Endodermal cell (in vitro differentiated cells): ENCODE data around the gene BMPR2. TPM values are rescaled to one million over a fixed set of nuclear protein-coding genes. Genes with fewer than 3 reads are reported as not detected.

Experiments used
- DNase-seq: peaks from one replicate; pipeline ENCODE4 v3.0.0-alpha.2; 2017
- H3K27ac ChIP-seq: 2 replicates; pipeline ENCODE4 v1.5.1; 2013; ENCODE audit warnings: mild to moderate bottlenecking, low read depth, low read length, moderate library complexity
- H3K27me3 ChIP-seq: 2 replicates; pipeline ENCODE4 v1.6.1; 2013; ENCODE audit warnings: mild to moderate bottlenecking, low read length, moderate library complexity; ENCODE audit not compliant: insufficient read depth, control insufficient read depth, poor library complexity, severe bottlenecking
- H3K36me3 ChIP-seq: 2 replicates; pipeline ENCODE4 v1.7.0; 2013; ENCODE audit warnings: mild to moderate bottlenecking, low read length, moderate library complexity; ENCODE audit not compliant: control insufficient read depth, insufficient read depth
- H3K4me1 ChIP-seq: one replicate; pipeline ENCODE4 v1.7.0; 2013; ENCODE audit warnings: low read length; ENCODE audit not compliant: control insufficient read depth, insufficient read depth
- H3K4me3 ChIP-seq: 2 replicates; pipeline ENCODE4 v1.5.1; 2013; ENCODE audit warnings: mild to moderate bottlenecking, low read length, moderate library complexity
- H3K9ac ChIP-seq: 2 replicates; pipeline ENCODE4 v1.6.1; 2013; ENCODE audit warnings: mild to moderate bottlenecking, low read length, moderate library complexity; ENCODE audit not compliant: poor library complexity, severe bottlenecking; ENCODE audit errors: extremely low read depth
- H3K9me3 ChIP-seq: 2 replicates; pipeline ENCODE4 v1.6.1; 2013; ENCODE audit warnings: mild to moderate bottlenecking, low read length, moderate library complexity; ENCODE audit not compliant: control insufficient read depth
- H3K27ac Mint-ChIP-seq: 2 replicates; pipeline ENCODE4 v1.8.0; 2020; ENCODE audit warnings: mixed read lengths
- H3K27me3 Mint-ChIP-seq: 2 replicates; pipeline ENCODE4 v1.8.0; 2021; ENCODE audit warnings: mild to moderate bottlenecking, mixed read lengths; ENCODE audit not compliant: insufficient read depth
- H3K36me3 Mint-ChIP-seq: 2 replicates; pipeline ENCODE4 v1.8.0; 2020; ENCODE audit warnings: low read depth, mixed read lengths
- H3K4me1 Mint-ChIP-seq: 2 replicates; pipeline ENCODE4 v1.8.0; 2020; ENCODE audit warnings: mixed read lengths
- H3K4me3 Mint-ChIP-seq: 2 replicates; pipeline ENCODE4 v1.8.0; 2020; ENCODE audit warnings: mild to moderate bottlenecking, moderate library complexity, mixed read lengths
- H3K9me3 Mint-ChIP-seq: 2 replicates; pipeline ENCODE4 v1.8.0; 2020; ENCODE audit warnings: mild to moderate bottlenecking, mixed read lengths
- WGBS, 2 experiments: methylation state at CpG; one replicate each; pipeline versions ENCODE4 v1.1.5 to v1.1.7; 2013; ENCODE audit warnings: missing lambda C conversion rate in 2 of 2, mixed read lengths in 1 of 2; ENCODE audit not compliant: insufficient coverage in 1 of 2, insufficient read length in 1 of 2; 5-methylcytosine and 5-hydroxymethylcytosine counted together
- total RNA-seq, 2 donors: library from RNA; stranded (reverse); fragmentation: NEBNext Ultra II Directional in 1 of 2; extraction: Animal tissue kit (Norgen Biotek cat#: 25700) in 1 of 2; gene quantifications; 2 replicates in 1 of 2; 3 replicates in 1 of 2; pipeline ENCODE4 v1.2.1, GENCODE V29; 2021
- TF ChIP-seq, protein P1 (sequence below): fragments of 200-600 bp; sonication (generic); conservative IDR thresholded peaks from 2 replicates; pipeline ENCODE4 v1.5.0; 2021; ENCODE audit warnings: antibody characterized with exemption, mild to moderate bottlenecking

BMPR2 gene
- total RNA-seq, 2 donors from 2014 or later, result 42.2 to 56.3 TPM

DNA sequence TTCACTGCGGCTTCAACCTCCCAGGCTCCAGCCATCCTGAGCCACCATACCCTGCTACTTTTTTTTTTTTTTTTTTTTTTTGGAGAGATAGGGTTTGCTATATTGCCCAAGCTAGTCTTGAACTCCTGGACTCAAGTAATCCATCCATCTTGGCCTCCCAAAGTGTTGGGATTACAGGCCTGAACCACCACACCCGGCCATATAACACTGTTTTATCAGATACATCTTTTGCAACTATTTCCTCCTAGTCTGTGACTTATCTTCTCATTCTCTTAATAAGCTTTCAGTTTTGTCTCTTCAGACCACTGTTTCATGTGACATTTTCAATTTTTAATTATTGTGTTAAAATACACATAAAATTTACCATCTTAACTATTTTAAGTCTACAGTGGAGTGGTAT is 223.0 kb downstream of the BMPR2 start:
- H3K27me3 Mint-ChIP-seq, result no peaks in the 10 kb centered on the region
- TF ChIP-seq, protein P1, sequence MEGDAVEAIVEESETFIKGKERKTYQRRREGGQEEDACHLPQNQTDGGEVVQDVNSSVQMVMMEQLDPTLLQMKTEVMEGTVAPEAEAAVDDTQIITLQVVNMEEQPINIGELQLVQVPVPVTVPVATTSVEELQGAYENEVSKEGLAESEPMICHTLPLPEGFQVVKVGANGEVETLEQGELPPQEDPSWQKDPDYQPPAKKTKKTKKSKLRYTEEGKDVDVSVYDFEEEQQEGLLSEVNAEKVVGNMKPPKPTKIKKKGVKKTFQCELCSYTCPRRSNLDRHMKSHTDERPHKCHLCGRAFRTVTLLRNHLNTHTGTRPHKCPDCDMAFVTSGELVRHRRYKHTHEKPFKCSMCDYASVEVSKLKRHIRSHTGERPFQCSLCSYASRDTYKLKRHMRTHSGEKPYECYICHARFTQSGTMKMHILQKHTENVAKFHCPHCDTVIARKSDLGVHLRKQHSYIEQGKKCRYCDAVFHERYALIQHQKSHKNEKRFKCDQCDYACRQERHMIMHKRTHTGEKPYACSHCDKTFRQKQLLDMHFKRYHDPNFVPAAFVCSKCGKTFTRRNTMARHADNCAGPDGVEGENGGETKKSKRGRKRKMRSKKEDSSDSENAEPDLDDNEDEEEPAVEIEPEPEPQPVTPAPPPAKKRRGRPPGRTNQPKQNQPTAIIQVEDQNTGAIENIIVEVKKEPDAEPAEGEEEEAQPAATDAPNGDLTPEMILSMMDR, result no peak
- Histone ChIP-seq H3K9me3 (no peaks in the 10 kb centered on the region), H3K4me3 (no peak overlapping the region), H3K9ac (no peak overlapping the region), H3K36me3 (no peaks in the 10 kb centered on the region), H3K4me1 (no peaks in the 10 kb centered on the region), H3K27ac (no peak overlapping the region), H3K27me3 (no peaks in the 10 kb centered on the region)
- no peak overlapping the region for H3K27ac Mint-ChIP-seq
- 91% methylated on average over 2 of the region's 2 CpGs; no CpG with 5 or more reads in 1 of the 2 experiments for WGBS, 2 experiments
- H3K4me3 Mint-ChIP-seq, result no peak overlapping the region
- H3K4me1 Mint-ChIP-seq, result peaks cover 5% of the 10 kb centered on the region
- H3K36me3 Mint-ChIP-seq, result no peaks in the 10 kb centered on the region
- no peaks in the 10 kb centered on the region for H3K9me3 Mint-ChIP-seq
- DNase-seq, result no peak

DNA sequence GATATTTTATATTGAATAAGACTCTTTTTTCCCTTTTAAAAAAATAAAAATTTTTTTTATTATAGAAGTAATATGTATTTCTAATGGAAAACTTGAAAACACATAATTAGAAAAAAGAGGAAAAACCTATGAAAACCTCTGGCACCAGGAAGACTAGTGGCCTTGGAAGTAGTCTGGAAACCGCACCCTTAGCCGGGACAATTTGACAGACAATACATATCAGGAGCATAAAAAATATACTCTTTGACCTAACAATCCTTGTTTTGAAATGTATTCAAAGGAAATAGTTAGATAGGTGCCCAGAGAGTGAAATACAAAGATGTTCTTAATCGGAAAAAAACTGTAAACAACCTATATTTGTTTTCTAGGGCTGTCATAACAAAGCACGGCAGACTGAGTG is 223.8 kb downstream of the BMPR2 start:
- Mint-ChIP-seq H3K27ac (no peak overlapping the region), H3K9me3 (no peaks in the 10 kb centered on the region), H3K4me1 (peaks cover 5% of the 10 kb centered on the region), H3K27me3 (no peaks in the 10 kb centered on the region), H3K4me3 (no peak overlapping the region), H3K36me3 (no peaks in the 10 kb centered on the region)
- H3K9ac ChIP-seq, result no peak overlapping the region
- no peak overlapping the region for H3K27ac ChIP-seq
- H3K4me3 ChIP-seq, result no peak overlapping the region
- no peaks in the 10 kb centered on the region for H3K36me3 ChIP-seq
- no peaks in the 10 kb centered on the region for H3K9me3 ChIP-seq
- no peaks in the 10 kb centered on the region for H3K27me3 ChIP-seq
- 86 to 88% methylated on average over 1 to 3 of the region's 4 CpGs for WGBS, 2 experiments
- TF ChIP-seq, protein P1, result no peak
- DNase-seq, result no peak
- H3K4me1 ChIP-seq, result no peaks in the 10 kb centered on the region

DNA sequence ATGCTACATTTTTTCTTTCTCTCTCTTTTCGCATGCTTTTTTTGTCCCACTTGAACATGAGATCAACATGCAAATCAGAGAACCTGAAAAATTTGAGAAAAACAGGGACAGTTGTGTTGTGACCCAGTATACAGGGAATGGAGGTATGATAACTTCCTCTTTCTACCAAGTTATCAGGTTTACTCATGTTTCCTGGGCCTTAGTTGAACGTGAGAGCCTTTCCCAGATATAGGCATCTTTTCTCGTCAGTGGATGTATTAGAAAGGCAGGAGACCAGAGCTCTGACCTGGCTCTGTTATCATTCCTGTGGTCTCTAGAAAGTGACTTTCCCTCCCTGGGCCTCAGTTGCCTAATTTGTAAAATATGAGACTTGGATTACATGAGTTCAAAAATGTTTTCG is 228.6 kb downstream of the BMPR2 start:
- Mint-ChIP-seq H3K27me3 (no peaks in the 10 kb centered on the region), H3K4me1 (peaks cover 8% of the 10 kb centered on the region), H3K27ac (no peak overlapping the region), H3K9me3 (no peaks in the 10 kb centered on the region), H3K36me3 (no peaks in the 10 kb centered on the region), H3K4me3 (no peak overlapping the region)
- DNase-seq, result no peak
- H3K4me3 ChIP-seq, result no peak overlapping the region
- no peaks in the 10 kb centered on the region for H3K4me1 ChIP-seq
- no peak overlapping the region for H3K27ac ChIP-seq
- 86% methylated on average over 4 of the region's 4 CpGs; no CpG with 5 or more reads in 1 of the 2 experiments for WGBS, 2 experiments
- H3K9ac ChIP-seq, result no peak overlapping the region
- H3K27me3 ChIP-seq, result no peaks in the 10 kb centered on the region
- TF ChIP-seq, protein P1, result no peak
- no peaks in the 10 kb centered on the region for H3K36me3 ChIP-seq
- no peaks in the 10 kb centered on the region for H3K9me3 ChIP-seq
